GM21360 (cell line): ENCODE results near the gene SLC25A39.
"Not testable (repeated sequence)": the region's sequence is repeated elsewhere in the genome, so short reads cannot be mapped to it uniquely, and the experiment has no call there.

Experiments used
- ATAC-seq: cut with Tn5 transposase; IDR thresholded peaks from one replicate; pipeline ENCODE4 v1.9.1; 2021; ENCODE audit warnings: mild to moderate bottlenecking, moderate library complexity; ENCODE audit not compliant: unreplicated experiment

SLC25A39 gene, protein sequence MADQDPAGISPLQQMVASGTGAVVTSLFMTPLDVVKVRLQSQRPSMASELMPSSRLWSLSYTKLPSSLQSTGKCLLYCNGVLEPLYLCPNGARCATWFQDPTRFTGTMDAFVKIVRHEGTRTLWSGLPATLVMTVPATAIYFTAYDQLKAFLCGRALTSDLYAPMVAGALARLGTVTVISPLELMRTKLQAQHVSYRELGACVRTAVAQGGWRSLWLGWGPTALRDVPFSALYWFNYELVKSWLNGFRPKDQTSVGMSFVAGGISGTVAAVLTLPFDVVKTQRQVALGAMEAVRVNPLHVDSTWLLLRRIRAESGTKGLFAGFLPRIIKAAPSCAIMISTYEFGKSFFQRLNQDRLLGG

DNA sequence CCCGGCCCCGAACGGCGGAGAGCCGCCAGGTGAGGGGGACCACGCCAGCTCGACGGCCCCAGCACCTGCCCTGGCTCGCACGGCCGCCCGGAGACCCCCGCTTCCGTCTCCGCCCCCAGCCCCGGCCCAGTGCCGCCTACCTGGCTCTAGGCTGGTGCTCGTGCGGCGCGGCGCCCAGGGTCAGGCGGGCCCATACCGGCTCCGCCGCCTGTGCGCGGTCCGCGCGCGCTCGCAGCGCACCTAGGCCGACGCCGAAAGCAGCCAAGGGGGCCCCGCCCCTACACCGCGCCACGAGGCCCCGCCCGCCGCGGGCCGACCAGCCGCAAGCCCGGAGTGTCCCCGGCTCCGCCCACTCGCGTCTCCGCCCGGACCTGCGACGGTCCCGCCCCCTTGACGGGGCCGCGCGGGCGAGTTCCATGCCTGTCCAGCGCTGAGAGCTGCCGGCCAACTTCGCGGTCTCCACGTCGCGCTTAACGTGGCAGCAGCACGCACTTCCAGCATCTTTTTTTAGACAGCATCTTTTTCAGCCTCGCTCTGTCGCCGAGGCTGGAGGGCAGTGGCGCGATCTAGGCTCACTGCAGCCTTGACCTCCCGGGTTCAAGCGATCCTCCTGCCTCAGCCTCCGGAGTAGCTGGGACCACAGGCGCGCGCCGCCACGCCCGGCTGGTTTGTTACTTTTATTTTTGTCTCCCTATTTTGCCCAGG is at the start of gene SLC25A39:
TSS of gene SLC25A39 (minus strand) at position 253 of the 705 bp plus-strand sequence. CDS start 1,261 bp downstream, outside the sequence.
- ATAC-seq: peak; percentile 58

DNA sequence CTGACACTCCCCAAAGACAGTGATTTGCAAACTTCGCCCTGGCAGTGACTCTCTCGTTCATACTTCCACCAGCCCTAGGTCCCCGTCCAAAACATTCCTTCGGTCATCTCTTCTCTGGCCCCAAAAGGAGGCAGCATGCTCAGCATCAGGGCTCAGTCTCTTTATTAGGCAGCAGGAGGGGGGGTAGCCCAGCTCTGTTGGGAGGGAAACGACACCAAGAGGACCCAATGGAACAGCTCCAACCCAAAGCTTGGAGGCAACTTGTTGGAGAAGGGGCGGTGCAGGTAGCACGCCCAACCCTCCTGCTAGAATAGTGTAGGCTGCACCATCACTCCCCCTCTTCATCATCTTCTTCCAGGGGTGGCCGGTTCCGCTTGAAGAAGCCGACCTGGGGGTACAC is 47.4 kb upstream of the SLC25A39 start:
- ATAC-seq: no peak

DNA sequence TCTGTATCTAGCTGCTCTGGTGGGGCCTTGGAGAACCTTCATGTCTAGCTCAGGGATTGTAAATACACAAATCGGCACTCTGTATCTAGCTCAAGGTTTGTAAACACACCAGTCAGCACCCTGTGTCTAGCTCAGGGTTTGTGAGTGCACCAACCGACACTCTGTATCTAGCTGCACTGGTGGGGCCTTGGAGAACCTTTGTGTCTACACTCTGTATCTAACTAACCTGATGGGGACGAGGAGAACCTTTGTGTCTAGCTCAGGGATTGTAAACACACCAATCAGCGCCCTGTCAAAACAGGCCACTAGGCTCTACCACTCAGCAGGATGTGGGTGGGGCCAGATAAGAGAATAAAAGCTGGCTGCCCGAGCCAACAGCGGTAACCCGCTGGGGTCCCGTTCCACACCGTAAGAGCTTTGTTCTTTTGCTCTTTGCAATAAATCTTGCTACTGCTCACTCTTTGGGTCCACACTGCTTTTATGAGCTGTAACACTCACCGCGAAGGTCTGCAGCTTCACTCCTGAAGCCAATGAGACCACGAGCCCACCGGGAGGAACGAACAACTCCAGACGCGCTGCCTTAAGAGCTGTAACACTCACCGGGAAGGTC is 44.9 kb upstream of the SLC25A39 start:
- ATAC-seq: not testable (repeated sequence)

DNA sequence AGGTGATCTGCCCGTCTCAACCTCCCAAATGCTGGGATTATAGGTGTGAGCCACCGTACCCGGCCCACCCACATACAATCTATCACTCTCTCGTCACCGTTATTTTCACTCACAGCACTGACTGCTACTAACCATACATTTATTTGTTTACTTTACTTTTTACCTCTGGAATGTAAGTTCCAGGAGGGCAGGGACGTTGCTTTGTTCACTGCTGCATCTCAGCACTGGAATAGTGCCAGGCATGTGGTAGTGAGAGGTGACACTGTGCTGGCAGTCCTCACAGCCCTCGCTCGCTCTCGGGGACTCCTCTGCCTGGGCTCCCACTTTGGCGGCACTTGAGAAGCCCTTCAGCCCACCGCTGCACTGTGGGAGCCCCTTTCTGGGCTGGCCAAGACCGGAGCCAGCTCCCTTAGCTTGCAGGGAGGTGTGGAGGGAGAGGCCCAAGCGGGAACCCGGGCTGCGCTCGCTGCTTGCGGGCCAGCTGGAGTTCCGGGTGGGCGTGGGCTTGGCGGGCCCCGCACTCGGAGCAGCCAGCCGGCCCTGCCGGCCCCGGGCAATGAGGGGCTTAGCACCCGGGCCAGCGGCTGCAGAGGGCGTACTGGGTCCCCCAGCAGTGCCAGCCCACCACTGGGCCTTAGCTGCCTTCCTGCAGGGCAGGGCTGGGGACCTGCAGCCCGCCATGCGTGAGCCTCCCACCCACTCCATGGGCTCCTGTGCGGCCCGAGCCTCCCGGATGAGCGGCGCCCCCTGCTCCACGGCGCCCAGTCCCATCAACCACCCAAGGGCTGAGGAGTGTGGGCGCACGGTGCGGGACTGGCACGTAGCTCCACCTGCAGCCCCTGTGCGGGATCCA is 44.0 kb upstream of the SLC25A39 start:
- not testable (repeated sequence) for ATAC-seq

DNA sequence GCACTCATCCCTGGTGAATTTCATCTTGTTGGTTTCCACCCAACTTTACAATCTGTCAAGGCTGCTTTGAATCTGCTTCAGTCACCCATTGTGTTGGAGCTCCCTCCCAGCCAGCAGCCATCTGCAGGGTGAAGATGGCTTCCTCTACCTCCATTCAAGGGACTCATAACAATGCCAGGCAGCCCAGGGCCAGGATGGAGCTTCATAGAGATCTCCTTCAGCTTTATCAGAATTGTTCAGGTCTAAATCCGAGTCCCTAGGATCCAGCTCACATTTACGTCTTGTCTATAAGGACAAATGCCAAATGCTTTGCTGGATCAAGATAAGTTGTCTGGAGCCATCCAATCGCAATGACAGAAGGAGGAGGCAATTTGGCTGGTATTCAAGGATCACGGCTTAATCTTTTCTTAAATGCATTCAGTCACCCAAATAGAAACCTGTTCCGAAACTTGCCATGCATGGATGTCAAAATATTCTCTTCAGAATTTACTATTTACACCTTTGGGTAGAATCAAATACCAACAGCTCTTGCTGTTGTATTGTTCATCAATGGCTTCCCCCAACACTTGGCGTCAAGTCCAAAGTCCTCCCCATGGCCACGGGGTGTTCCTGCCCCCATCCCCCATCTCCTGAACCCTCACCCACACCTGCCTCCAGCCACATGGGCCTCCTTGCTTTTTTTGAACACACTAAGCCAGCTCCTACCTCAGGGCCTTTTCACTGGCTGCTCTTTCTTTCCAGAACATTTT is 42.8 kb upstream of the SLC25A39 start:
- no peak for ATAC-seq

DNA sequence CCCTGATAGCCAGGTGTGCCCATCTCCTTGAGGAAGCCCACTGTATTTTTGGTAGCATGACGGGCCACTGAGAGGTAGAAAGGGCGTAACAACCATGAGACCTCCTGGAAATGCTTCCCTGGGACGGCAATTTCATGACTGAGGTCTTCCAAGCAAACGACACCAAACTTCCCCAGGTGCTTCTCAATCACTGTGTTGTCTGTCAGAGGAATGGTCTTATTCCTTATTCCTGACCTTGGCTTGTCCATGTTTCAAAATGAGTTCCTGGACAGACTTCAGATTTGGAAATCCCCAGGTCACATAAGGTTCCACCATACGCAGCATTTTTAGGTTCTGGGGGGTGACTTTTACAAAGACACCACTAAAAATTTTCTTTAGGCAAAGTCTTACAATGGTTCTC is 40.4 kb upstream of the SLC25A39 start:
- not testable (repeated sequence) for ATAC-seq

DNA sequence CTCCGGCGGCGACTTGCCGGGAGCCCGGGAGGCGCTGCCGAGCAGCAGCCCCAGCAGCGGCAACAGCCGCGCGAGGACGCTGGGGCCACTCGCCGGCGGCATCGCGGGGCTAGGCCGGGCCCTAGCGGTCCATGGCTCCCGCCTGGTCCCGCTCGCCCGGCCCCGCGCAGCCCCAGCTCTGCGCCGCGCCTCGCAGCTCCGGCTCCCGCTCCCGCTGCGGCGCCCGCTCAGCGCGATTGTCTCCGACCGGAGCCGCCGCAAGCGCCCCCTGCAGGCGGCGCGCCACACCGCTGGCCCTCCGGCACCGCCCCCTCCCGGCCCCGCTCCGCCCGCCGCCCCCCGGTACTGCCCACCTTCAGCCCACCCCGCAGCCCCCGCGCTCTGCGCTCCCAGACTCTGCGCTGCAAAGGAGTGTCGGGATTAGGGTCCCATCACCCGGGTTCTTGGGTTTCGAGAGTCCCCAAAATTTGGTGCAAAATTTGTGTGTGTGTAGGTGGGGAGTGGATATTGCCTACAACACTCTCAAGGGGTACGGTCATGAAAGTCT is 39.1 kb upstream of the SLC25A39 start, which contains the start of gene FAM171A2:
TSS of gene FAM171A2 (minus strand) at position 241 of the 547 bp plus-strand sequence. CDS start at position 102, 139 bp downstream.
- ATAC-seq: peak; percentile 57

DNA sequence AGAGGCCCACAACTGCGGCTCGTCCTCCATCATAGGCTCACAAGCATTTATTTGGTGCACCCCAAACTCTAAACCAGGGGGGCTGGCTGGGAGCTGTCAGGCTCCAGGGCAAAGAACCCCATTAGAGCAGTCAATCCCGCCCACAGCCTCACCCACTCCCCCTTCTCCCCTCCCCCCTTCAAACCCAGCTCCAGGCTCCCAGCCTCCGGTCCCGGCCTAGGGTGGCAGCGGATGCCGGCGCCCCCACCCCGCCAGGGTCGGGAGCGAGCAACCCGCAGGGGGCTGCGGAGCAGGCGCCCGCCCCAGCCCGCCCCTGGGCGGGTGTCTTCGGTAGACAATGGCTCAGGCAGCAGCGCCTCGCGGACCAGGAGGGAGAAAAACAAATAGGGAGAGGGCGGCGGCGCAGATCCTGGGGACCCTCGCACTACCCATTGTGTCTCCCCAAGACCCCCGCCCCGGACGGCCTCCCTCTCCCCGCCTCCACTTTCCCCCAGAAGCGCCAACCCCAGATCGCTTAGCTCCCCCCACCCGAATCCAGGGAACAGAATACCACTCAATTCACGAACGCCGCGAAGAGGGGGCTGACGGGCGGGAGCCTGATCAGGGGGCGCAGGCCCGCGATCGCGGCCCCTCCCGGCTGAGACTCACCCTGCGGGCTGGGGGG is 38.5 kb upstream of the SLC25A39 start:
- ATAC-seq: peak; percentile 12

DNA sequence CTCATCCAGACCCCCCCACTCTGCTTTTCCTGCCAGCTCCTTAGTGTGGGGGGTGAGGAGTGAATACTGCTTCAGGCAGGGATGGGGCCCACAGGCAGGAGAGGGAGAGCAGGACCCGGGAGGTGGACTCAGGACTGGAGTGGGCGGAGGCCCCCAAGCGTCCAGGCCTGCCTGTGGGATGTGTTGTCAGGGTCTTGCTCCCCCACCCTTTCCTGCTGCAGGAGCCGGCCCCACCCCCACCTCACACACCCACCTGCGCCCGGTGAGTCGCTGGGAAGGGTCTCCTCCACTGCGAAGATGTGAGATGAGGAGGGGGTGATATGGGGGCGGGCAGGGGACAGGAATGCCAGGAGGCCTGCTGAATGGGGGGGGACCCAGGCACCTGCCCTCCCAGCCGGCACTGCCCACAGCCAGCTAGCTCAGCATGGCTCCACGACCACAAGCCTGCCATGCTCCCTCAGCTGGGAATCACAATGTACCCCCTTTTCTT is 37.9 kb upstream of the SLC25A39 start:
- ATAC-seq: no peak

DNA sequence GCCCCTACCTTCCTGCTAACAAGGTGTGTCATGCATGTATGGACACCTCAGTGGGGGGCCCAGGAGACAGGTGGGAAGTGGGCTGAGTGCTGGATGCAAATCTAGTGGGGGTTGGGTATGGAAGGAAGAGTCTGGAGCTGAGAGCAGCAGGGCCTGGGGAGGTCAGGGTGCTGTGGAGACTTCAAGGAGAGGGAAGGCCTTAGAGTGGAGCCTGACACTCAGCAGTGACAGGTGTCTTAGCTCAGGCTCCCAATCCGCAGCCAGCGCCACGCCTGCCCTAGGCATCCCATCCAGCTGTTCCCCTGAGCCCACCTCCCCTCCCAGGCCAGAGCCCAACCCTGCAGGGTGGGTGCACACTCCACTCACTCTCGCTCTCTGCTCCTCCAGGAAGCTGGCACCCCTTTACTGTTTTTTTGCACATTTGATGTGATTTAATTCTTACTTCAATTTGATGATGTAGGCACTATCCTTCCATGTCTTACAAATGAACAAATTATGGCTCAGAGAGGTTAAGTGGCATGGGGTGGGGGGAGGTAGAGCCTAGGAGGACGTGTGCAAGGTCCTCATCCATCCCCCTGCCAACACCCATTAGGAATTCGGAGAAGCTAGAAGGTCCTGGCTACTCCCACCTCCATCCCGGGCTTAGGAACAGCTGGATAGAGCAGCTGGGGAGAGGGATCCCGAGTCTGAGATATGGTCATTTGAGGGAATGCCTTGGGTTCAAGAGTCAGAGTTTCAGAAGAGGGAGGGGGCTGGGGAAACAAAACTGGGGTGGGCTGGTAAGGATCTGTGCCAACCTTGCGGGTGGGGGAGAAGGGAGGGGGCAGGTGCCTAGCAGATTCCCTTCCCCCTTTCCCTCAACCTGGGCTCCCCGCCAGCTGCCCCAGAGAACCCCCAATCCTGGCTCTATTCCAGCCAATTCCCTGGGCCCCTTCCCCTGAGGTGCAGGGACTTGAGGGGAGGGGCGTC is 37.0 kb upstream of the SLC25A39 start:
- no peak for ATAC-seq

DNA sequence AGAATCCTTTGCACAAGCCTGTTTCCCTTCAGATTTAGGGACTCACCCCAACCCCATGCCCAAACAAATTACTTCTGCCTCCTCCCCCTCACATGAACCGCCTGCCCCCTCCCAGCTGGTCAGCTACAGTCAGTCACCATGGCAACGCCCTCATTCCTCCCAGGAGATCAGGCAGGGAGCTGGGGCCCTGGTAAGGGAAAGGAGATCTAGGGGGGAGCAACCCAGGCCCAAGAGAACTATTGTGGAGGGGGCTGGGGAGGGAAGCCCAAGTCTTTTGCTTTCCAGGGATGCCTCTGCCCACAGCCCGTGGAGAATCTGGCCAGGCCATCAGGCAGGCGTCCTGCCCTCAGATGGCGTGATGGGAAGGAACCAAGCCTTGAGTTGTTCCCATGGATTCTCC is 36.2 kb upstream of the SLC25A39 start:
- no peak for ATAC-seq

DNA sequence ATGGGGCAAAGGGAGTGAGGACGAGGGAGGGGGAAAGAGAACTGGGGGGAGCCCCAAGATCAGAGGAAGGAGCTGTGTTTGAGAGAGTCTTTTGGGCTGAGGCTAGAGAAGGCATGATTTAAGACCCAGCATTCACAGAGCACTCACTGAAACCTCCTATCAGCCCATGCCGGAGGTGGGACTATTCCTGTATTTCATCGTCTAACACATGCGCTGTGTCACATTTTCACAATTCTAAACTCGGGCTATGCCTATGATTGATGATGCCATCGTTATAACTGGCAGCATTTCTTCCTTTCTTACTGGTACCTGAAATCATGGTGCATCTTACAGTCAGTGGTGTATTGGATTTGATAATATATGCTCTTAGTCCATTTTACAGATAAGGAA is 35.5 kb upstream of the SLC25A39 start:
- no peak for ATAC-seq

DNA sequence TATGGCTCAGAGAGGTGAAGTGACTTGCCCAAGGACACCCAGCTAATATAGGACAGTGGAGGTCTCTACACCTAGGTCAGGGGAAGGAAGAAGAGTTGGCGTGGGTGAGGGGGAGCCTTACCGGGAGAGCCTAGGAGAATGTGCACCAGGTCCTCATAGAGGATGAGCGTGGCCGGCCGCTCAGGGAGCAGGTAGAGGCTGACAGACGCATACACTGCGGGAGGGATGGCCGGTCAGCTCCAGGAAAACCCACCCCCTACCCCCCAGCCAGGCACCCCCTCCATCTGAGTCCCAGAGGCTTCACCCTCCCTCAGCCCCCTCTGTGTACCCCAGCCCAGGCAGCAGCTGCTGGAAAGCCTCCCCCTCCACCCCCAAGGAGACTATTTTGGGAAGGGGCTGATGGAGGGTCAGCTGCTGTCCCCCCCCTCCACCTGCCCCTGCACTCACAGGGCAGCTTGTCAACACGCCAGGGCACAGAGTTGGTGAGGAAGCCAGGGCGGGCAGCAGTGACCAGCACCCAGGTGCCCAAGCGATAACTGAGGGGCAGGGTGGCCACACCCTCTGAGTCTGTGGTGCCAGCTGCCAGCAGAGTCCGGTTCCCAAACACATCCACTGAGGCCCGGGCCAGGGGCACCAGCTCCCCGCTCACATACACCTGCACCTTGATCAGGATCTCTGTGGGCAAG is 35.0 kb upstream of the SLC25A39 start:
- ATAC-seq: no peak

DNA sequence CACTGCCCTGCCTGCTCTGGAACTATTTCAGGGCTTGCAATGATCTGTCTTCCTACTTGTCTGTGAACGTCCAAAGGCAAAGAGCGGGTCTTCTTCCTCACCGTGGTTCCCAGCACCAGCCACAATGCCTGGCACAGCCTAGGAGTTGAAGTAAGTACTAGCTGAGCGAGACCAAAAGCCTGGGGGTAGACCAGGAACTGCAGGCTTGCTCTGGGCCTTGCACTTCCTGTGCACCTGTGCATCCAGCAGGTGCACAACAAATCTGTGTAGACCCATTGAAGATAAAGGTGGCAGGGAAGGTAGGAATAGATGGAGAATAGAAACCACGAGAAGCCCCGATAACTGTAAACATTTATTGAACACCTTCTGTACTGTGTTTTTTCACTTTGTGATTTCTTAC is 34.4 kb upstream of the SLC25A39 start:
- no peak for ATAC-seq

DNA sequence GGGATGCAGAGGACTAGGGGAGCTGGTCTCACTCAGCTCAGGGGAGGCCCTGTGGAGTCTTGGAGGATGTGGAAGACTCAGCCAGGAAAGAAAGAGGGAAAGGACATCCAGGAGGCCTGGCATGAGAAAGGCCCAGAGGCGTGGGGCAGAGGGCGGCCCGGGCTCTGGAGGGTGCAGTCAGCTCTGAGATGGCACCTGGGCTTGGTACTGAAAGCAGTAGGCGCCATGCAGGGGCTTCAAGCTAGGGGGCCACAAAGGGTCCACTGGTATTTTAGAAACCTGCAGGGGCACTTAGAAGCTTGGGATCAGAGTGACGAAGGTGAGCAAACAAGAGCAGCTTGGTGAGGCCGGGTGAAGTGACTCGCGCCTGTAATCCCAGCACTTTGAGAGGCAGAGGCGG is 33.4 kb upstream of the SLC25A39 start:
- no peak for ATAC-seq

DNA sequence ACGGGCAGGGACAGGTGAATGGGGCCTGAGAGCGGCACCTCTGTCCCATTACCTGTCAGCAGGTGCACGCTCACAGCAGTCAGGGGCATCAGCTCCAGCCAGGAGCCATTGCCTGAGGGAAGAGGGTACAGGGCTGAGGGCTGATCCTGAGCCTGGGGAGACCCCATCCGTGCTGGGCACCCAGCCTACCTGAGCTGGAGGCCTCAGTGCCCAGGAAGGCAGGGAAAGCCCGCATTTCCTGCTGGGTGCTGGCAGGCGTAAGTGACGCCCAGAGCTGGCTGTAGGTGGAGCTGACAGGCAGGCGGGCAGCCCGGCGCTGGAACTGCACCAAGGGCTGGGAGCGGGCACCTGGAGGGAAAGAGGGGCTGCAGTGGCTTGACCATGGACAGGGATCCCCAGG is 31.6 kb upstream of the SLC25A39 start:
- ATAC-seq: no peak

DNA sequence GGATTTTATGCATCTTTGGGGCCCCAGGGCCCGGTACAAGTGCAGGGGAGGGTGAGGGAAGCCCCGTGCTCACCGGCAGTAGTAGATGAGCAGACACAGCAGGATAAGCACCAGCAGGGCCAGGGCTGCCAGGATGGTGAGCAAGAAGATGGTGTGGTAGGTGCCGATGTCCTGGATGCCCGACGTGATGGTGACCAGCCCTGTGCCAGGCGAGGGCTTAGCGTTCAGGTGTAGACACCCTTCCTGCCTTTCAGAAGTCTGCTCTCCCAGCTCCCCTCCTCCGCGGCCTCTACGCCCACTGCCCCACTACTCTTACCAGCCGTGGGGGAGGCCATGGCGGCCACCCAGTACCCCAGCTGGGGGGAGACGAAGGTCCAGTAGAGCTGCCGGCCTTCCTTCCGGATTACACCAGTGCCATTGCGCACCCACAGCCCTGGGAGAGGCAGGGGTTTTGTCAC is 31.0 kb upstream of the SLC25A39 start:
- no peak for ATAC-seq
